ENCODE results near the gene STK4. TPM values are rescaled to one million over a fixed set of nuclear protein-coding genes. Genes with fewer than 3 reads are reported as not detected.

STK4 gene
- total and polyA plus RNA-seq, 2 experiments from 2014 or later = 16.0 to 19.1 TPM

DNA sequence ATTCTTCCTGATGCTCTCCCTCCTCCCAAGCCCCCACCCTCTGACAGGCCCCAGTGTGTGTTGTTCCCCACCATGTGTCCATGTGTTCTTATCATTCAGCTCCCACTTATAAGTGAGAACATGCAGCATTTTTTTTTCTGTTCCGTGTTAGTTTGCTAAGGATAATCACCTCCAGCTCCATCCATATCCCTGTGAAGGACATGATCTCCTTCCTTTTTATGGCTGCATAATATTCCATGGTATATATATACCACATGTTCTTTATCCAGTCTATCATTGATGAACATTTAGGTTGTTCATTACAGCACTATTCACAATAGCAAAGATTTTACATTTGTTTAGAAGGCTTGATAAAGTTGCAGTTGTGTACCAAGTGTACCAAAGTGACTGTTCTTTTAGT lies 76.7 kb downstream of the STK4 start:
- H3K27ac ChIP-seq = no peak overlapping the region
- H3K9me3 ChIP-seq (ENCODE audit: low read depth) = no peaks in the 10 kb centered on the region
- H3K4me1 ChIP-seq (ENCODE audit: low read depth) = no peaks in the 10 kb centered on the region
- no peak for DNase-seq (ENCODE audit: low read depth in 1 of 2, low spot score in 1 of 2)
- H3K27me3 ChIP-seq = no peaks in the 10 kb centered on the region
- H3K36me3 ChIP-seq = no peaks in the 10 kb centered on the region
- TF ChIP-seq, protein P1, sequence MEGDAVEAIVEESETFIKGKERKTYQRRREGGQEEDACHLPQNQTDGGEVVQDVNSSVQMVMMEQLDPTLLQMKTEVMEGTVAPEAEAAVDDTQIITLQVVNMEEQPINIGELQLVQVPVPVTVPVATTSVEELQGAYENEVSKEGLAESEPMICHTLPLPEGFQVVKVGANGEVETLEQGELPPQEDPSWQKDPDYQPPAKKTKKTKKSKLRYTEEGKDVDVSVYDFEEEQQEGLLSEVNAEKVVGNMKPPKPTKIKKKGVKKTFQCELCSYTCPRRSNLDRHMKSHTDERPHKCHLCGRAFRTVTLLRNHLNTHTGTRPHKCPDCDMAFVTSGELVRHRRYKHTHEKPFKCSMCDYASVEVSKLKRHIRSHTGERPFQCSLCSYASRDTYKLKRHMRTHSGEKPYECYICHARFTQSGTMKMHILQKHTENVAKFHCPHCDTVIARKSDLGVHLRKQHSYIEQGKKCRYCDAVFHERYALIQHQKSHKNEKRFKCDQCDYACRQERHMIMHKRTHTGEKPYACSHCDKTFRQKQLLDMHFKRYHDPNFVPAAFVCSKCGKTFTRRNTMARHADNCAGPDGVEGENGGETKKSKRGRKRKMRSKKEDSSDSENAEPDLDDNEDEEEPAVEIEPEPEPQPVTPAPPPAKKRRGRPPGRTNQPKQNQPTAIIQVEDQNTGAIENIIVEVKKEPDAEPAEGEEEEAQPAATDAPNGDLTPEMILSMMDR (IDR thresholded peaks at IDR 0.05; ENCODE audit: low read depth, low read length) = no peak
- H3K4me3 ChIP-seq = no peak overlapping the region

DNA sequence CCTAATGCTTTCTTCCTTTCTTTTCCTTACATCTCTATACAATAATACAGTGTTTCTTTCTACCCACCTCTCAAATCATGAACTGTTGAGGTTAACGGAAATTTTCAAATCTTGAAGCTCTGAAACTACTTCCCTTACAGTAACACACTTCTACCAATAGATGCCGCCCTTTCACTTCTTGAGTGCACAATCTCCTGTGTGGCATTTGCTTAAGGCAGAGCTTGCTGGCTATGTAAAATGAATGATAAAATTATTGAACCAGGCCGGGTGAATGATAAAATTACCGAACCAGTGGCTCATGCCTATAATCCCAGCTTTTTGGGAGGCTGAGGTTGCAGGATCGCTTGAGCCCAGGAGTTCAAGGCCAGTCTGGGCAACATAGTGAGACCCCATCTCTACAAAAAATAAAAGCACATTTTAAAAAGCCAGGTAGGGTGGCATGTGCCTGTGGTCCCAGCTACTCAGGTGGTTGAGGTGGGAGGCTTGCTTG lies 77.8 kb downstream of the STK4 start:
- no peaks in the 10 kb centered on the region for H3K27me3 ChIP-seq
- H3K27ac ChIP-seq = no peak overlapping the region
- H3K9me3 ChIP-seq (ENCODE audit: low read depth) = no peaks in the 10 kb centered on the region
- DNase-seq (ENCODE audit: low read depth in 1 of 2, low spot score in 1 of 2) = peak; percentile 79 to 92
- no peaks in the 10 kb centered on the region for H3K4me1 ChIP-seq (ENCODE audit: low read depth)
- no peaks in the 10 kb centered on the region for H3K36me3 ChIP-seq
- H3K4me3 ChIP-seq = no peak overlapping the region
- TF ChIP-seq, protein P1 (IDR thresholded peaks at IDR 0.05; ENCODE audit: low read depth, low read length) = peak; percentile 88

DNA sequence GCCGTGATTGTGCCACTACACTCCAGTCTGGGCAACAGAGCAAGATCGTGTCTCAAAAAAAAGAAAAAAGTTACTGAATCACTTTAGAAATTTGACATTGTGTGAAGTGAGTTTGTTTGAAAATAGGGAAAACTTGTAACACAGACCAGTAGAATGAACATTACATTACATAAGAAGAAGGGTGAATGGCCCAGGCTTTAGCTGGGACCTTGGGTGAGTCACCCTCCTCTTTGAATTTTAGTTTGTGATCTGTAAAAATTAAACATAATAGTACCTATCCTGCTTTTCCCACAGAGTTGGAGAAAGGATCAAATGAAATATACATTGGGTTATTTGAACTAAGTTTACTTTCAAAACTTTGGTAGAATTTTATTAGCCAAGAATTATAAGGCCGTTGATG lies 78.3 kb downstream of the STK4 start:
- no peak for DNase-seq (ENCODE audit: low read depth in 1 of 2, low spot score in 1 of 2)
- Histone ChIP-seq H3K27me3 (no peaks in the 10 kb centered on the region), H3K4me3 (no peak overlapping the region), H3K4me1 (ENCODE audit: low read depth) (no peaks in the 10 kb centered on the region), H3K9me3 (ENCODE audit: low read depth) (no peaks in the 10 kb centered on the region), H3K36me3 (no peaks in the 10 kb centered on the region), H3K27ac (no peak overlapping the region)
- TF ChIP-seq, protein P1 (IDR thresholded peaks at IDR 0.05; ENCODE audit: low read depth, low read length) = no peak

DNA sequence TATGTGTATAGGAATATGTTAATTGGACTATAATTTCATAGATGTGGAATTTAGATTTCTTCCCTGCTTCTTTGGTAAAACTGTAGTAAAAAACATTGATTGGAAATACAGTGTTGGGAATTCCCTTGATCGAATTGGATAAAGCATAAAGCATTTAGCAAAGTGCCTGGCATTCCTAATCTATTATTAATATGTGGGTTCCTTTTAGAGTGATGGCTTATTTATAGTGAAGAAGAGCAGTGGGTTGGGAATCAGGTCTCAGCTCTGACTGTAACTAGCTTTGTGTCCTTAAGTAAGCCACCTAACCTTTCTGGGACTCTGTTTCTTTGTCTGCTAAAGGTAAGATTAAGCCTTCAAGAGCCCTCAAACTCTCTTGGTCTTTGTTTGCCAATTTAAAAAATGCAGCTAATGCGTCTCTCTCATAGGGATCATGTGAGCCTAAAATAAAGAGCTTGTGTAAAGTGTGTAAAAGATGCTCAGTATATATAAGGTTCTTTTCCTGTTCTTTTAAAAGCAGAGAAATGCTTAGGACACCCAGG lies 81.3 kb downstream of the STK4 start:
- H3K9me3 ChIP-seq (ENCODE audit: low read depth) = no peaks in the 10 kb centered on the region
- no peaks in the 10 kb centered on the region for H3K36me3 ChIP-seq
- H3K4me3 ChIP-seq = no peak overlapping the region
- no peak overlapping the region for H3K27ac ChIP-seq
- no peak for DNase-seq (ENCODE audit: low read depth in 1 of 2, low spot score in 1 of 2)
- H3K27me3 ChIP-seq = no peaks in the 10 kb centered on the region
- peaks cover under 1% of the 10 kb centered on the region for H3K4me1 ChIP-seq (ENCODE audit: low read depth)
- TF ChIP-seq, protein P1 (IDR thresholded peaks at IDR 0.05; ENCODE audit: low read depth, low read length) = no peak

DNA sequence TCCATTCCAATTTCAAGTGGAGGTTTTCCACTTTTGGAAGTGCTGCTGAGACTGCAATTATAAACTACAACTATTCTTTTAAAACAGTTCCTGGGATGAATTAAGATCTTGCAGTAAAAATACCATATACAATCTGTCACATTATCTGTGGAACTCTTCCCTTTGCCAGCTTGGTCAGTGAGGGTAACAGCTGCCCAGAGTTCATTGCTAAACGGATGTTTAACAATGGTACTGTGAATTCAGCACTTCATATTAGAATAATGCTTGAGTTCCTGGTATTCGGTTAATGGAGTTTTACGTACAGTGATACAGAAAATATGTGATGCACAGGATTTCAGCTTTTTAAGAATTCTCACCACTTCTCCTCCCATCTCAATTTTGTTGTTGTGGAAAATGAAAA lies 83.1 kb downstream of the STK4 start:
- TF ChIP-seq, protein P1 (IDR thresholded peaks at IDR 0.05; ENCODE audit: low read depth, low read length) = no peak
- Histone ChIP-seq H3K36me3 (no peaks in the 10 kb centered on the region), H3K27me3 (no peaks in the 10 kb centered on the region), H3K9me3 (ENCODE audit: low read depth) (no peaks in the 10 kb centered on the region), H3K4me1 (ENCODE audit: low read depth) (peaks cover 10% of the 10 kb centered on the region), H3K4me3 (no peak overlapping the region), H3K27ac (no peak overlapping the region)
- no peak for DNase-seq (ENCODE audit: low read depth in 1 of 2, low spot score in 1 of 2)

All from cardiac muscle cell (in vitro differentiated cells and primary cell).